ENCODE data around the gene ORAI3. TPM values are rescaled to one million over a fixed set of nuclear protein-coding genes. Genes with fewer than 3 reads are reported as not detected.

ORAI3 gene
- total RNA-seq, 1 donor from 2014 or later: 15.6 TPM

DNA sequence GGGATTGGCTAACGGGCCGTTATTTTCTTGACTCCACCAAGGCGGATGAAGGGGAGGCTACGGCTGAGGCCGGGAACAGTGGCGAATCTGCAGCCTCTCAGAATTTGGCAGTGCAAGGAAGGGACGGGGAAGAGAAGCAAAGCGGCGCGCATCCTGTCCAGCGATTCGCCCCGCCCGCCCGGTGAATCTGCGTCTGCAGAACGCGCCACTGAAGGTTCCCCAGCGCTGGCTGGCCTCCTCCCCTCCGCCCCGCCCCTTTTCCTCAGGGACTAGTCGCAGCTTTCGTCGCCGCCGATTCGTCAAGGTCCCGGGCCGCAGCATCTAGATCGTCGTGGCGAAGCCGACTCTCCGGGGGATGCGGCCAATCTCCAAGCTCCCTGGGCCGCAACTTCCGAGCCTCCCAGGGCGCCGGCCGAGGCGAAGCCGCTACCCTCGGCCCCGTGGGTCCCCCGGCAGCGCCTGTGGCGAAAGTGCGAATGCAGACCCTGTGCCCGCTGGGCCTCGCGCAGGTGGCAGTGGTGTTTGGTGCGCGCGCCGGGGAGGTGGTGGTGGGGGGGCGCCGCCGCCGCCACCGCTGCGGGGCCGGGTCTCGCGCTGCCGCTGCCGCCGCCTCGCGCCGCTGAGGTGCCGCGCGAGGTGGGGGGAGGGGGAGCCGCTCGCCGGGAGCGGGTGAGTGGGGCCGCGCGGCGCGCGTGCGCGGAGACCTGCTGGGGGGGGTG, 8.7 kb downstream of the ORAI3 start, which contains the start of gene SETD1A:
Gene SETD1A (plus strand): TSS at position 299 of the 719 bp plus-strand sequence. CDS start 978 bp downstream, outside the sequence.
- DNase-seq (ENCODE audit: low spot score): peak; percentile 99
- H3K36me3 Mint-ChIP-seq (ENCODE audit: low read depth): peaks cover 16% of the 10 kb centered on the region
- H3K4me3 Mint-ChIP-seq (ENCODE audit: unreplicated experiment): peak within 1 kb of the TSS; percentile 92
- no peaks in the 10 kb centered on the region for H3K9me3 Mint-ChIP-seq (ENCODE audit: low read depth)
- peak within 1 kb of the TSS; percentile 99 for H3K27ac Mint-ChIP-seq (ENCODE audit: unreplicated experiment)
- no peaks in the 10 kb centered on the region for H3K27me3 Mint-ChIP-seq (ENCODE audit: low read depth)
- TF ChIP-seq, protein P1, sequence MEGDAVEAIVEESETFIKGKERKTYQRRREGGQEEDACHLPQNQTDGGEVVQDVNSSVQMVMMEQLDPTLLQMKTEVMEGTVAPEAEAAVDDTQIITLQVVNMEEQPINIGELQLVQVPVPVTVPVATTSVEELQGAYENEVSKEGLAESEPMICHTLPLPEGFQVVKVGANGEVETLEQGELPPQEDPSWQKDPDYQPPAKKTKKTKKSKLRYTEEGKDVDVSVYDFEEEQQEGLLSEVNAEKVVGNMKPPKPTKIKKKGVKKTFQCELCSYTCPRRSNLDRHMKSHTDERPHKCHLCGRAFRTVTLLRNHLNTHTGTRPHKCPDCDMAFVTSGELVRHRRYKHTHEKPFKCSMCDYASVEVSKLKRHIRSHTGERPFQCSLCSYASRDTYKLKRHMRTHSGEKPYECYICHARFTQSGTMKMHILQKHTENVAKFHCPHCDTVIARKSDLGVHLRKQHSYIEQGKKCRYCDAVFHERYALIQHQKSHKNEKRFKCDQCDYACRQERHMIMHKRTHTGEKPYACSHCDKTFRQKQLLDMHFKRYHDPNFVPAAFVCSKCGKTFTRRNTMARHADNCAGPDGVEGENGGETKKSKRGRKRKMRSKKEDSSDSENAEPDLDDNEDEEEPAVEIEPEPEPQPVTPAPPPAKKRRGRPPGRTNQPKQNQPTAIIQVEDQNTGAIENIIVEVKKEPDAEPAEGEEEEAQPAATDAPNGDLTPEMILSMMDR (IDR thresholded peaks at IDR 0.05): no peak
- H3K4me1 Mint-ChIP-seq (ENCODE audit: low read depth): peaks cover 24% of the 10 kb centered on the region

DNA sequence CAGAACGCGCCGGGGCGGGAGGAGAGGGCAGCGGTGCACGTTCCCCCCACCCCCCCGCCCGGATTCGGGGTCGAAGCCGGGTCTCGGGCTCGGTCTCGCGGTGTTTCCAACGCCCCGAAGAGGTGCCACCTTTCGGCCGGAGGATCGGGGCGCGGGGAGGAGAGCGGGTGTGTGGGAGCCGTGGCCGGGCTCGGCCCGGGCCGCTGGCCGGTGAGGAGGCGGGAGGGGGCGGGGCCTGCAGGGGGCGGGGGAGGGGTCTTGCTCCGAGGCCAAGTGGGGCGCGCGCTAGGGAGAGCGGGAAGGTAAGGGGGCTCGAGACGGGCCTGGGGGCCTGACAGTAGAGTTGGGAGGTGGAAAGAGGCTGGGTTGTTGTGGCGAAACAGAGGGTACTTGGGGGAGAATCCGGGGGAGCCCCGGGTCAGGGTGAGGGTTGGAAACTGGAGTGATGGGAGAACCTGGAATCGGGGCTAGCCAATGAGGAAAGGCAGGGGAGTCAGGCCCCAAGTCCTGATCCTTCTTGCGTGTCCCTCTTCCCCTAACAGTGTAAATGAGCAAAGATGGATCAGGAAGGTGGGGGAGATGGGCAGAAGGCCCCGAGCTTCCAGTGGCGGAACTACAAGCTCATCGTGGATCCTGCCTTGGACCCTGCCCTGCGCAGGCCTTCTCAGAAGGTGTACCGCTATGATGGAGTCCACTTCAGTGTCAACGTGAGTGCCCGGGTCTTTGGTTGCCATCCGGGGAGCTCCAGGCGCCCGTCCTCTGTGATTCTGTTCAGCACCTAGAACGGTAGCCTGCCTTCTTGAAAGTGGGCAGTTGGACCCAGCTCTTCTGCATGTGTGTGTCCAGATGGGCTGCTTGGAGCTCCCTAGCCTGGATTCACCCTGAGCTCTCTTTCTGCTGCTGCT, 9.6 kb downstream of the ORAI3 start:
- H3K4me3 Mint-ChIP-seq (ENCODE audit: unreplicated experiment): peak overlapping the region; percentile 88
- TF ChIP-seq, protein P1 (IDR thresholded peaks at IDR 0.05): peak; percentile 16
- no peak for DNase-seq (ENCODE audit: low spot score)
- H3K9me3 Mint-ChIP-seq (ENCODE audit: low read depth): no peaks in the 10 kb centered on the region
- peaks cover 22% of the 10 kb centered on the region for H3K4me1 Mint-ChIP-seq (ENCODE audit: low read depth)
- H3K27ac Mint-ChIP-seq (ENCODE audit: unreplicated experiment): peak overlapping the region; percentile 90
- peaks cover 22% of the 10 kb centered on the region for H3K36me3 Mint-ChIP-seq (ENCODE audit: low read depth)
- no peaks in the 10 kb centered on the region for H3K27me3 Mint-ChIP-seq (ENCODE audit: low read depth)

DNA sequence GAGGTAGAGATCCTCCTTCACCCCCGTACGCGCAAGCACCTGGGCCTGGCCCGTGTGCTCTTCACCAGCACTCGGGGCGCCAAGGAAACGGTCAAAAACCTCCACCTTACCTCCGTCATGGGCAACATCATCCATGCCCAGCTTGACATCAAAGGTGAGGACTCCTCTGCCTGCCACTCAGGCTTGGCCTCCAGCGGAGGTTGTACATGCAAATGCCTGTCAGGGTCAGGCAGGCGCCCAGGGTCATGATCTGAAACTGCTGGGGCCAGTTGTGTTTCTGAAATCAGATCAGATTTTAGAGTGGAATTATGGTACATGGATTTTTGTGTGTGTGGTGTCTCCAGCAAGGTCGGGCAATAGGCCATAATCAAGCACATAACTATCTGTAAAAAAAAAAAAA, 12.5 kb downstream of the ORAI3 start:
- DNase-seq (ENCODE audit: low spot score): no peak
- TF ChIP-seq, protein P1 (IDR thresholded peaks at IDR 0.05): no peak
- no peaks in the 10 kb centered on the region for H3K27me3 Mint-ChIP-seq (ENCODE audit: low read depth)
- peaks cover 15% of the 10 kb centered on the region for H3K4me1 Mint-ChIP-seq (ENCODE audit: low read depth)
- H3K36me3 Mint-ChIP-seq (ENCODE audit: low read depth): peaks cover 36% of the 10 kb centered on the region
- no peak overlapping the region for H3K27ac Mint-ChIP-seq (ENCODE audit: unreplicated experiment)
- no peaks in the 10 kb centered on the region for H3K9me3 Mint-ChIP-seq (ENCODE audit: low read depth)
- H3K4me3 Mint-ChIP-seq (ENCODE audit: unreplicated experiment): no peak overlapping the region

DNA sequence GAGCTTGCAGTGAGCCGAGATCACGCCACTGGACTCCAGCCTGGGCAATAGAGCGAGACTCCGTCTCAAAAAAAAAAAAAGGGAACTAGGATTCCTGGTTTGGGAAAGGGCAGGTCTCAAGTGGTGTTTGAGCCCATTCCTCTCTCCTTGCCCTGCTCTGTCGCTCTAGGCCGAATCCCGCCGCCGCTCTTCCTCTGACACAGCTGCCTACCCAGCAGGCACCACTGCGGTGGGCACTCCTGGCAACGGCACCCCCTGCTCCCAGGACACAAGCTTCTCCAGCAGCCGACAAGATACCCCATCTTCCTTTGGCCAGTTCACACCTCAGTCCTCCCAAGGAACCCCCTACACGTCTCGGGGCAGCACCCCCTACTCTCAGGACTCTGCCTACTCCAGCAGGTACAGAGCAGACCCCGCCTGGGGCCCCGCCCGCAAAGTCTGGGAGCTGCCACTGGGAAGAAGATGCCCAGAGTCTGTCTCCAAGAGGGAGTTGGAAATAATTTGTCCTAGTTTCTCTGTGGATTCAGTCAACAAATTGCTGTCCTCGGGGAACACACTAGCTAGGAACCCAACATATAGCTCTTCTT, 15.2 kb downstream of the ORAI3 start:
- TF ChIP-seq, protein P1 (IDR thresholded peaks at IDR 0.05): no peak
- Mint-ChIP-seq H3K36me3 (ENCODE audit: low read depth) (peaks cover 51% of the 10 kb centered on the region), H3K4me1 (ENCODE audit: low read depth) (peaks cover 7% of the 10 kb centered on the region), H3K27ac (ENCODE audit: unreplicated experiment) (no peak overlapping the region), H3K27me3 (ENCODE audit: low read depth) (no peaks in the 10 kb centered on the region), H3K9me3 (ENCODE audit: low read depth) (no peaks in the 10 kb centered on the region), H3K4me3 (ENCODE audit: unreplicated experiment) (no peak overlapping the region)
- DNase-seq (ENCODE audit: low spot score): no peak
